ENCODE results near the gene PARVB.

Gene PARVB

DNA sequence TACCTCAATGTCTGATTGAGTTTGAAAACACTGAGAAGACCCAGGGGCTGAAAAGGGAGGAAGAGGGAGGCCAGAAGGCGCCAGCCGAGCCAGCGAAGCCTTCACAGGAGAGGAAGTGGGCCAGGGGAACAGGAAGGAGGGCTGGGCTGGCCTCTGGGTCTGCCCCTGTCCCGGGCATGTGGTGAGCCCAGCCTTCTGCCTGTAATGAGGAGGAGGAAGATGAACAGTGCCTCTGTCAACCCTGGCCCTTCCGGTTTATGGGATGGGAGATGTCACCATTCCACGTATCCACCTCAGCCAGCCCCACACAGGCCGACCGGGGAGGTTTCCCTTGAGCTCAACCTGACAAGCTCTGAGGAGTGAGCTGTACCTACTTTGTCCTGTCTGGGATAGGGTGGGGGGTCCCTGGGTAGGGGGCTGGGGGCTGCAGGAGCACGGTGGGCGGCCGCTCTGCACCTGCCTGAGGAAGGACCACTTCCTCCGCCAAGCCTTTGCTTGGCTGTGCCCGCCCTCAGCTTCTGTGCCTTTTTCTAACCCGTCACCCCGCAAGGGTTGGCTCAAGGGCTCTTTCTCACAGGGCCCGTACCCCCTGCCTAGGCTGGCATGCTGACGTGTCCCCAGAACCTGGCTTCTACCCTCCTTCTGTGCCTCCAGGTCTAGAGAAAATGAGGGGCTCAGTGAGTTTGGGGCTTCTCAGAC lies 158.6 kb downstream of the PARVB start:
- peak overlapping the region; percentile 85 for H3K4me3 ChIP-seq (ENCODE audit: insufficient read depth, low read depth, low read length, poor library complexity, severe bottlenecking)
- H3K27ac ChIP-seq (ENCODE audit: insufficient read depth, low read length, poor library complexity, severe bottlenecking), result peak overlapping the region; percentile 81
- H3K4me1 ChIP-seq (ENCODE audit: control insufficient read depth, insufficient read depth, low read length, poor library complexity, severe bottlenecking), result peaks cover 14% of the 10 kb centered on the region
- DNase-seq, result peak in 1 of 3 donors; percentile 13
- no peaks in the 10 kb centered on the region for H3K9me3 ChIP-seq (ENCODE audit: control insufficient read depth, low read length)
- H3K27me3 ChIP-seq (replicated peaks; ENCODE audit: control insufficient read depth, insufficient read depth, low read length, poor library complexity, severe bottlenecking), result no peaks in the 10 kb centered on the region
- peaks cover 6% of the 10 kb centered on the region for H3K36me3 ChIP-seq (ENCODE audit: control insufficient read depth, insufficient read depth, low read length)

DNA sequence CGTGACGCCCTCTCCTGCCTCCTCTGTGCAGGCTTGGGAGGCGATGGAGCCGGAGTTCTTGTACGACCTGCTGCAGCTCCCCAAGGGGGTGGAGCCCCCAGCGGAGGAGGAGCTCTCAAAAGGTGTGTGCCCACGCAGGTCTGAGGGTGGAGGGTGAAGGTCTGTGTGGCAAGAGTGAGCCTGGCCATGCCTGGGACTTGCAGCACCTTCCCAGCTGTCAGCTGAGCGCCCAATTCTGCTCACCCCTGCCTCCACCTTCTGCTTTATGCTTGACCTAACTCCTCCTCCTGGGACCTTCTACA lies 159.1 kb downstream of the PARVB start:
- Histone ChIP-seq H3K36me3 (ENCODE audit: control insufficient read depth, insufficient read depth, low read length) (peaks cover 6% of the 10 kb centered on the region), H3K27me3 (replicated peaks; ENCODE audit: control insufficient read depth, insufficient read depth, low read length, poor library complexity, severe bottlenecking) (no peaks in the 10 kb centered on the region), H3K4me3 (ENCODE audit: insufficient read depth, low read depth, low read length, poor library complexity, severe bottlenecking) (peak overlapping the region; percentile 85), H3K27ac (ENCODE audit: insufficient read depth, low read length, poor library complexity, severe bottlenecking) (peak overlapping the region; percentile 81), H3K9me3 (ENCODE audit: control insufficient read depth, low read length) (no peaks in the 10 kb centered on the region), H3K4me1 (ENCODE audit: control insufficient read depth, insufficient read depth, low read length, poor library complexity, severe bottlenecking) (peaks cover 14% of the 10 kb centered on the region)
- no peak for DNase-seq

DNA sequence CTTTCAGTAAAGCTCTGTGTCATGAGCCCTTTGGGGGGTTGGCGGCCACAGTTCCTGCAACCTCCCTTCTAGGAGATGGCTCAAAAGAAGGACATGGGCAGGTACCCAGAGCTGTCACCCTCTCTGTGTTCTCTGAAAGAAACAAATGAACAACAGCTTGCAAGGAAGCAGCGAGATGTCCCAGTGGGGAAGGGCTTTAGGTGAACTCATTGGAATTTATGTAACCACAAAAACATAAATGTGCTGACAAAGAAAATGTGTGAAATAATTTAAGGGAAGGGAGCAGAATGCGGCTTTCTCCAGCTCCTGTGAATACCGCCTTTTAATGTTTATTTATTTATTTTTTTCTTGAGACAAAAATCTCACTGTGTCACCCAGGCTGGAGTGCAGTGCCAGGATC lies 159.9 kb downstream of the PARVB start:
- H3K4me3 ChIP-seq (ENCODE audit: insufficient read depth, low read depth, low read length, poor library complexity, severe bottlenecking), result no peak overlapping the region
- H3K36me3 ChIP-seq (ENCODE audit: control insufficient read depth, insufficient read depth, low read length), result peaks cover 6% of the 10 kb centered on the region
- no peaks in the 10 kb centered on the region for H3K27me3 ChIP-seq (replicated peaks; ENCODE audit: control insufficient read depth, insufficient read depth, low read length, poor library complexity, severe bottlenecking)
- no peaks in the 10 kb centered on the region for H3K9me3 ChIP-seq (ENCODE audit: control insufficient read depth, low read length)
- no peak for DNase-seq
- peaks cover 14% of the 10 kb centered on the region for H3K4me1 ChIP-seq (ENCODE audit: control insufficient read depth, insufficient read depth, low read length, poor library complexity, severe bottlenecking)
- H3K27ac ChIP-seq (ENCODE audit: insufficient read depth, low read length, poor library complexity, severe bottlenecking), result no peak overlapping the region

DNA sequence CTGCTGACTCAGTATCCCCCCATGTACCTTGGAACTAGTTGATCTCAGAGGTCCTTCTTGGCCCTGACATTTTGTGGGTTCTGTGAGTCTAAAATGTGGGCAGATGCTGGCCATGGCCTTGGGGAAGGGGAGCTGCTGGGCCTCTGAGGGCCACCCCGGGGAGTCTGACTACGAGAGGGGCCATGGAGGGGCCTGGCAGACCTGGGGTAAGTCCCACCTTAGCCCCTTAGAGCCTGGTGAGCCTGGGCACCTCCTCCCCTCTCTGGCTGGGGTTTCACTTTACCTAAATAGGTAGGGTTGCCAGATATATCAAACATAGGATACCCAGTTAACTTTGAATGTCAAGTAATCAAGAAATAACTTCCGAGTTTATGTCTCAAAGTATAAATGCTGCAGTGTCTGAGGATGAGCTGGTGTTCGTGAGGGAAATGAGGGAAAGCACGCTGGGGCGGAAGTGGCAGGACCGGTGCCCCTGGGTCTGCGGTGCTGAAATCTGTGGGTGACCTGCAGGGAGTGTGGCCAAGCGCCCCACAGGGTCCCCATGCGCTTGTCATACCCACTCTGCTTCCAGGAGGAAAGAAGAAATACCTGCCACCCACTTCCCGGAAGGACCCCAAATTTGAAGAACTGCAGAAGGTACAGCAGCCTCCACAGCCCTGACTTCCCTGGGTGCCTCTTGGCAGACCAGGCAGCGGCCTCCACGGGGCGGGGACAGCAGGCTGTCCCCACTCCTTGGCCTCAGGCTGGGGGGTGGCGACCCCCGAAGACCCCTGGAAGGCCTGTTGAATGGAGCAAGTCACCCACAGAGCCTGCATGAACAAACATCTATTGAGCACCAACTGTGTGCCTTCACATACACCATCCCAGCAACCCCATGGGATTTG lies 161.4 kb downstream of the PARVB start:
- Histone ChIP-seq H3K4me3 (ENCODE audit: insufficient read depth, low read depth, low read length, poor library complexity, severe bottlenecking) (no peak overlapping the region), H3K27ac (ENCODE audit: insufficient read depth, low read length, poor library complexity, severe bottlenecking) (no peak overlapping the region), H3K36me3 (ENCODE audit: control insufficient read depth, insufficient read depth, low read length) (peaks cover 6% of the 10 kb centered on the region), H3K27me3 (replicated peaks; ENCODE audit: control insufficient read depth, insufficient read depth, low read length, poor library complexity, severe bottlenecking) (no peaks in the 10 kb centered on the region), H3K9me3 (ENCODE audit: control insufficient read depth, low read length) (no peaks in the 10 kb centered on the region), H3K4me1 (ENCODE audit: control insufficient read depth, insufficient read depth, low read length, poor library complexity, severe bottlenecking) (peaks cover 14% of the 10 kb centered on the region)
- DNase-seq, result no peak

DNA sequence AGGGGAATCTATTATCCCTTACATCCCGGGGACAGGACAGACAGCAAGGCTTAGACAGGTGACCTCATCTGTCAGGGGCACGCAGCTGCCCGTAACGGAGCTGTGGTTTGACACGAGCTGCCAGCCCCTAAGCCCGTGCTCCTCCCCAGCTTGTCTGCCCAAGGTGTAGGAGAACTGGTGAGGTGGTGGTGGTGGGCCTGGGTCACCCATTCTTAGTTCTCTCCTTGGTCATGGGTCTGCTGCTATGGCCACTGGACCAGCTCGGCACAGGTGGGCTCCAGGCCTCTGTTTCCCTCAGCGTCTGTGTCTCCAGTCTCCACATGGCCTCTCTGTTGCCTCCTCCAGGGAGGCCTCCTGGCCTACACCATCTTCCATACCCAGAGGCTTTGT lies 162.0 kb downstream of the PARVB start:
- no peaks in the 10 kb centered on the region for H3K27me3 ChIP-seq (replicated peaks; ENCODE audit: control insufficient read depth, insufficient read depth, low read length, poor library complexity, severe bottlenecking)
- peaks cover 6% of the 10 kb centered on the region for H3K36me3 ChIP-seq (ENCODE audit: control insufficient read depth, insufficient read depth, low read length)
- H3K27ac ChIP-seq (ENCODE audit: insufficient read depth, low read length, poor library complexity, severe bottlenecking), result no peak overlapping the region

DNA sequence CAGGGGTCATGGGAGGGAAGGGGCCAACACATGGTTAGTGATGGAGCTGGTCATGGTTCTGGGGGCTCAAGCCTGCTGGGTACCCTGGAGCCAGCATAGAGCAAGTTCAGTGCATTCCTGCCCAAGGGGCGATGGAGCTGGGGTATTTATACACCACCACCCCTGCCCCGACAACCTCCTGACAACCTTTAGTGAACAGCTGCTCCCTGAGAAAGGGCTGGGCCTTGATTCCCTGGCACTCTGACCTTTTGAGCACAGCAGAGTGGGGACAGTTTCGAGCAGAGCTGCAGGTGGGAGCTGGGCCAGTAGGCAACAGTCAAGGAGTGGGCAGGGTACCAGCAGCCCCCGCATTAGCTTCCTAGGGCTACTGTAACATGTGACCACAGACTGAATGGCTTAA lies 162.6 kb downstream of the PARVB start:
- Histone ChIP-seq H3K27ac (ENCODE audit: insufficient read depth, low read length, poor library complexity, severe bottlenecking) (no peak overlapping the region), H3K4me1 (ENCODE audit: control insufficient read depth, insufficient read depth, low read length, poor library complexity, severe bottlenecking) (peaks cover 16% of the 10 kb centered on the region), H3K27me3 (replicated peaks; ENCODE audit: control insufficient read depth, insufficient read depth, low read length, poor library complexity, severe bottlenecking) (no peaks in the 10 kb centered on the region), H3K4me3 (ENCODE audit: insufficient read depth, low read depth, low read length, poor library complexity, severe bottlenecking) (no peak overlapping the region), H3K36me3 (ENCODE audit: control insufficient read depth, insufficient read depth, low read length) (peaks cover 6% of the 10 kb centered on the region), H3K9me3 (ENCODE audit: control insufficient read depth, low read length) (no peaks in the 10 kb centered on the region)
- DNase-seq, result no peak

More for the DNA sequence above, 162.0 kb downstream of the PARVB start:
- H3K9me3 ChIP-seq (ENCODE audit: control insufficient read depth, low read length), result no peaks in the 10 kb centered on the region
- peaks cover 14% of the 10 kb centered on the region for H3K4me1 ChIP-seq (ENCODE audit: control insufficient read depth, insufficient read depth, low read length, poor library complexity, severe bottlenecking)
- no peak for DNase-seq
- no peak overlapping the region for H3K4me3 ChIP-seq (ENCODE audit: insufficient read depth, low read depth, low read length, poor library complexity, severe bottlenecking)

DNA sequence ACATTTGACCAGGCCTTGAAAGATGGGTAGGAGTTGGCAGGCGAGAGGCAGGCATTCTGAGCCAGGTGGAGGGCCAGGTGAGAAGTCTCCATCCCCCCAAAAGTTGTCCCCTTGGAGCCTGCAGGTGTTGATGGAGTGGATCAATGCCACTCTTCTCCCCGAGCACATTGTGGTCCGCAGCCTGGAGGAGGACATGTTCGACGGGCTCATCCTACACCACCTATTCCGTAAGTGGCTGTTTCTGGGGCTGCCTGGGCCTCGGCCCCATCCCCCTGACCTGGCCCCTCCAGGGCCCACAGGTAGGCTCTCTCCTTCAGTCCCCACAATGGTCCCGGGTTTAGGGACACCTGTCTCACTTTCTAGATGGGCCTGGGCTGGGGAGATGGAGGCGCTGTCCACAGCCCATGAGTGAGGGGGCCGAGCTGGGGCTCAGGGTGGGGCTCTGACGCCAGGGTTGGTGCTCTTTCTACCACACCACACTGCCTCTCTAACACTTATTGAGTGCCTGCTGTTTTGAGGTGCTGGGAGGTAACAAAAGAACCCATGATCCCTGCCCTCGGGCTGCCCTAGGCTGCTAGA lies 163.6 kb downstream of the PARVB start:
- Histone ChIP-seq H3K27ac (ENCODE audit: insufficient read depth, low read length, poor library complexity, severe bottlenecking) (no peak overlapping the region), H3K36me3 (ENCODE audit: control insufficient read depth, insufficient read depth, low read length) (peaks cover 6% of the 10 kb centered on the region), H3K4me1 (ENCODE audit: control insufficient read depth, insufficient read depth, low read length, poor library complexity, severe bottlenecking) (peaks cover 14% of the 10 kb centered on the region), H3K27me3 (replicated peaks; ENCODE audit: control insufficient read depth, insufficient read depth, low read length, poor library complexity, severe bottlenecking) (no peaks in the 10 kb centered on the region), H3K4me3 (ENCODE audit: insufficient read depth, low read depth, low read length, poor library complexity, severe bottlenecking) (no peak overlapping the region), H3K9me3 (ENCODE audit: control insufficient read depth, low read length) (no peaks in the 10 kb centered on the region)
- no peak for DNase-seq

DNA sequence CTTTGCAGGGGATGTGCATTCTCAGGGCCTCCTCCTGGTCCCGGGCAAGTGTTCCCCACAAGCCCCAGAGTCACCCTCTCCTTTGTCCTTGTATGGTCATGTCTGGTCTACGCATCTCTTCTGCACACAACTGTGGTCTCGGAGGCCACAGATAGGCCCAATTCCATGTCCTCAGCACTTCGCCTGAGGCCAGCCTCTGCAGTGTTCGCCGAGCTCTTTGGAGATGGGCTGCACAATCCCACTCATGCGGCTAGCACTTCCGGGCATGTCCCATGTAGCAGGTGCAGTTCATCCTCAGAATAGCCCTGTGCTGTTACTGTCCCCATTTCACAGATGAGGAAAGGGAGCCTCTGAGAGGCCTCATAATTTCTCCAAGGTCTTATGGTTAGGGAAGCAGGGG lies 164.2 kb downstream of the PARVB start:
- no peaks in the 10 kb centered on the region for H3K9me3 ChIP-seq (ENCODE audit: control insufficient read depth, low read length)
- H3K27ac ChIP-seq (ENCODE audit: insufficient read depth, low read length, poor library complexity, severe bottlenecking), result no peak overlapping the region
- peaks cover 6% of the 10 kb centered on the region for H3K36me3 ChIP-seq (ENCODE audit: control insufficient read depth, insufficient read depth, low read length)
- H3K4me3 ChIP-seq (ENCODE audit: insufficient read depth, low read depth, low read length, poor library complexity, severe bottlenecking), result no peak overlapping the region
- no peaks in the 10 kb centered on the region for H3K27me3 ChIP-seq (replicated peaks; ENCODE audit: control insufficient read depth, insufficient read depth, low read length, poor library complexity, severe bottlenecking)
- no peak for DNase-seq
- peaks cover 14% of the 10 kb centered on the region for H3K4me1 ChIP-seq (ENCODE audit: control insufficient read depth, insufficient read depth, low read length, poor library complexity, severe bottlenecking)

DNA sequence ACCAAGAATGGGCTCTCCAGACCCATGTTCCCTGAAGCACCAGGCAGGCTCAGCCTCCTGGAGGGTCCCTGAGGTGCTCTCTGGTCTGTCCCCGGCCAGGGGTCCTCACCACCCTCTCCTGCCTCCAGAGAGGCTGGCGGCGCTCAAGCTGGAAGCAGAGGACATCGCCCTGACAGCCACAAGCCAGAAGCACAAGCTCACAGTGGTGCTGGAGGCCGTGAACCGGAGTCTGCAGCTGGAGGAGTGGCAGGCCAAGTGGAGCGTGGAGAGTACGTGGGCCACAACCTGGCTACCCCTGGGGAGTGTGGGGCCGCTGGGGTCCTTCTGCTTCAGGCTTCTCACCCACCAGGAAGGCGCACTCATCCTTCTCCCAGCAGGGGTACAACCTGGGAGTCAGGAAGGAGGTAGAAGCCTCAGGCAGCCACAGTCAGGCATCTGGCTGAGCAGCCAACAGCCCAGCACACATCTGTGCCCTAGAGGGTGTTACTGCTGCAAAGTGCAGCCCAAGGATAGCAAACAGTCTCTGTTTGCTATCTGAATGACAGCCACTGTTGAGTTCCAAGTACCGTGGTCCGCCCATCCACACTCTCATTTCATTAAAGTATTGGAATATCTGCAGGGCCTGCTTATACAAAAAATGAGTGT lies 165.0 kb downstream of the PARVB start:
- H3K4me3 ChIP-seq (ENCODE audit: insufficient read depth, low read depth, low read length, poor library complexity, severe bottlenecking), result no peak overlapping the region
- no peaks in the 10 kb centered on the region for H3K9me3 ChIP-seq (ENCODE audit: control insufficient read depth, low read length)
- peaks cover 6% of the 10 kb centered on the region for H3K36me3 ChIP-seq (ENCODE audit: control insufficient read depth, insufficient read depth, low read length)
- peaks cover 21% of the 10 kb centered on the region for H3K4me1 ChIP-seq (ENCODE audit: control insufficient read depth, insufficient read depth, low read length, poor library complexity, severe bottlenecking)
- H3K27ac ChIP-seq (ENCODE audit: insufficient read depth, low read length, poor library complexity, severe bottlenecking), result no peak overlapping the region
- no peaks in the 10 kb centered on the region for H3K27me3 ChIP-seq (replicated peaks; ENCODE audit: control insufficient read depth, insufficient read depth, low read length, poor library complexity, severe bottlenecking)
- no peak for DNase-seq

Measured in effector memory CD4-positive, alpha-beta T cell (primary cell).